PFSK-1 (cell line): ENCODE results near the gene THRB.

Experiments
- SIN3A ChIP-seq: IDR thresholded peaks from 2 replicates; pipeline ENCODE4 v1.6.1; 2012; ENCODE audit warnings: mild to moderate bottlenecking, low read length, moderate library complexity, borderline replicate concordance; ENCODE audit not compliant: insufficient read depth
- TF ChIP-seq, protein P1 (sequence below), 2 experiments: IDR thresholded peaks; 2 replicates each; pipeline versions ENCODE4 v1.6.1 to v1.8.0; 2011 to 2012; ENCODE audit warnings: low read depth in 2 of 2, low read length in 2 of 2, control low read depth in 1 of 2, inconsistent platforms in 1 of 2, mild to moderate bottlenecking in 1 of 2, moderate library complexity in 1 of 2; ENCODE audit not compliant: insufficient read depth in 1 of 2

GRCh38 chr3:24138876-24139256 is 355.8 kb downstream of the THRB start:
- TF ChIP-seq SIN3A = no peak
- TF ChIP-seq, protein P1, sequence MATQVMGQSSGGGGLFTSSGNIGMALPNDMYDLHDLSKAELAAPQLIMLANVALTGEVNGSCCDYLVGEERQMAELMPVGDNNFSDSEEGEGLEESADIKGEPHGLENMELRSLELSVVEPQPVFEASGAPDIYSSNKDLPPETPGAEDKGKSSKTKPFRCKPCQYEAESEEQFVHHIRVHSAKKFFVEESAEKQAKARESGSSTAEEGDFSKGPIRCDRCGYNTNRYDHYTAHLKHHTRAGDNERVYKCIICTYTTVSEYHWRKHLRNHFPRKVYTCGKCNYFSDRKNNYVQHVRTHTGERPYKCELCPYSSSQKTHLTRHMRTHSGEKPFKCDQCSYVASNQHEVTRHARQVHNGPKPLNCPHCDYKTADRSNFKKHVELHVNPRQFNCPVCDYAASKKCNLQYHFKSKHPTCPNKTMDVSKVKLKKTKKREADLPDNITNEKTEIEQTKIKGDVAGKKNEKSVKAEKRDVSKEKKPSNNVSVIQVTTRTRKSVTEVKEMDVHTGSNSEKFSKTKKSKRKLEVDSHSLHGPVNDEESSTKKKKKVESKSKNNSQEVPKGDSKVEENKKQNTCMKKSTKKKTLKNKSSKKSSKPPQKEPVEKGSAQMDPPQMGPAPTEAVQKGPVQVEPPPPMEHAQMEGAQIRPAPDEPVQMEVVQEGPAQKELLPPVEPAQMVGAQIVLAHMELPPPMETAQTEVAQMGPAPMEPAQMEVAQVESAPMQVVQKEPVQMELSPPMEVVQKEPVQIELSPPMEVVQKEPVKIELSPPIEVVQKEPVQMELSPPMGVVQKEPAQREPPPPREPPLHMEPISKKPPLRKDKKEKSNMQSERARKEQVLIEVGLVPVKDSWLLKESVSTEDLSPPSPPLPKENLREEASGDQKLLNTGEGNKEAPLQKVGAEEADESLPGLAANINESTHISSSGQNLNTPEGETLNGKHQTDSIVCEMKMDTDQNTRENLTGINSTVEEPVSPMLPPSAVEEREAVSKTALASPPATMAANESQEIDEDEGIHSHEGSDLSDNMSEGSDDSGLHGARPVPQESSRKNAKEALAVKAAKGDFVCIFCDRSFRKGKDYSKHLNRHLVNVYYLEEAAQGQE (IDR thresholded peaks at IDR 0.05; ENCODE audit: insufficient read depth in 1 of 2, low read depth in 2 of 2, low read length in 2 of 2) = no peak
